ENCODE data around the gene TRIM44.

The TRIM44 gene

GRCh38 chr11:35662649-35663407, at the start of gene TRIM44:
Gene TRIM44, plus strand, starts transcription at chr11:35662775. Its CDS starts 337 bp downstream, at chr11:35663112.
- Histone ChIP-seq H3K9me3 (ENCODE audit: insufficient read depth, low read length) (no peaks in the 10 kb centered on the region), H3K27ac (ENCODE audit: low read depth, low read length) (no peak within 1 kb of the TSS), H3K9me2 (replicated peaks; ENCODE audit: insufficient read depth, low read length) (no peaks in the 10 kb centered on the region), H3K79me2 (ENCODE audit: insufficient read depth, low read length) (no peaks in the 10 kb centered on the region), H3F3A (ENCODE audit: insufficient read depth) (no peaks in the 10 kb centered on the region), H3K36me3 (ENCODE audit: low read length) (no peaks in the 10 kb centered on the region), H2AFZ (ENCODE audit: low read depth, low read length, severe bottlenecking) (peak within 1 kb of the TSS; percentile 81), H3K4me2 (ENCODE audit: low read depth, low read length, poor library complexity, severe bottlenecking) (peak within 1 kb of the TSS; percentile 48), H3K27me3 (ENCODE audit: low read length) (no peaks in the 10 kb centered on the region), H3K4me3 (ENCODE audit: insufficient read depth, low read length, poor library complexity, severe bottlenecking) (peak within 1 kb of the TSS; percentile 42), H3K9ac (ENCODE audit: low read length) (peak within 1 kb of the TSS; percentile 29), H4K20me1 (ENCODE audit: low read depth, low read length) (no peaks in the 10 kb centered on the region)
- no peak for TF ChIP-seq CTCF (IDR thresholded peaks at IDR 0.05; ENCODE audit: insufficient read depth, low read length, poor library complexity, severe bottlenecking)
- TF ChIP-seq EZH2phosphoT487 (conservative IDR thresholded peaks at IDR 0.05; ENCODE audit: low read length), result no peak

- Histone ChIP-seq H3K9me2 (replicated peaks; ENCODE audit: insufficient read depth, low read length) (no peaks in the 10 kb centered on the region), H3K79me2 (ENCODE audit: insufficient read depth, low read length) (no peaks in the 10 kb centered on the region)
Measured at GRCh38 chr11:35614939-35615569, 47.5 kb upstream of the TRIM44 start.

More at GRCh38 chr11:35614939-35615569, 47.5 kb upstream of the TRIM44 start:
- TF ChIP-seq EZH2phosphoT487 (conservative IDR thresholded peaks at IDR 0.05; ENCODE audit: low read length) (no peak), CTCF (IDR thresholded peaks at IDR 0.05; ENCODE audit: insufficient read depth, low read length, poor library complexity, severe bottlenecking) (no peak)
- no peaks in the 10 kb centered on the region for H3K9me3 ChIP-seq (ENCODE audit: insufficient read depth, low read length)
- H3F3A ChIP-seq (ENCODE audit: insufficient read depth), result no peaks in the 10 kb centered on the region
- H3K36me3 ChIP-seq (ENCODE audit: low read length), result no peaks in the 10 kb centered on the region
- H3K27me3 ChIP-seq (ENCODE audit: low read length), result no peaks in the 10 kb centered on the region
- no peak overlapping the region for H3K4me2 ChIP-seq (ENCODE audit: low read depth, low read length, poor library complexity, severe bottlenecking)
- no peaks in the 10 kb centered on the region for H4K20me1 ChIP-seq (ENCODE audit: low read depth, low read length)
- H3K9ac ChIP-seq (ENCODE audit: low read length), result no peak overlapping the region
- H3K4me3 ChIP-seq (ENCODE audit: insufficient read depth, low read length, poor library complexity, severe bottlenecking), result no peak overlapping the region
- no peak overlapping the region for H3K27ac ChIP-seq (ENCODE audit: low read depth, low read length)
- no peak overlapping the region for H2AFZ ChIP-seq (ENCODE audit: low read depth, low read length, severe bottlenecking)

Data from SU-DHL-6 (cell line).